ENCODE measurements around the gene RALA. TPM values are rescaled to one million over a fixed set of nuclear protein-coding genes. Genes with fewer than 3 reads are reported as not detected.

The RALA gene
- total and polyA plus RNA-seq, 10 donors, result 10.0 to 26.6 (median 19.7) TPM

GRCh38 chr7:39757604-39758003 lies 134.2 kb downstream of the RALA start:
- whole genome bisulfite sequencing, 5 donors, result 88 to 99% (median 94%) methylated on average over 4 of the region's 4 CpGs

More at GRCh38 chr7:39757604-39758003, 134.2 kb downstream of the RALA start:
- no peak for DNase-seq
- Histone ChIP-seq H3K9me3 (no peaks in the 10 kb centered on the region), H3K27me3 (replicated peaks in 1 of 7) (no peaks in the 10 kb centered on the region), H3K36me3 (no peaks in the 10 kb centered on the region), H3K4me1 (no peaks in the 10 kb centered on the region), H3K4me3 (no peak overlapping the region), H3K27ac (no peak overlapping the region)
- TF ChIP-seq POLR2A (IDR thresholded peaks at IDR 0.05) (no peak), CTCF (IDR thresholded peaks at IDR 0.05 in 8 of 11, conservative IDR thresholded peaks at IDR 0.05 in 3 of 11) (no peak), POLR2AphosphoS5 (IDR thresholded peaks at IDR 0.05) (no peak)
- intact Hi-C loops (cut with DNase I; ENCODE audit: low total_unique reads), result no loop called here

Other genes starting within 250 kb of the RALA start
- 10 to 100 TPM; 13.2 to 19.4 (median 15.0) TPM for gene YAE1, start 57.2 kb upstream of the RALA start, total RNA-seq
- gene YAE1, start 57.2 kb upstream of the RALA start, polyA plus RNA-seq, result 10 to 100 TPM; 18.8 to 21.8 (median 19.2) TPM